Endothelial cell of umbilical vein (primary cell): ENCODE data around the gene SPIB. TPM values are rescaled to one million over a fixed set of nuclear protein-coding genes. Genes with fewer than 3 reads are reported as not detected.

Source experiments
- BruUV-seq: library from RNA; stranded (reverse); fragments of 400-500 nt; replicated peaks from 2 replicates; lab custom pipeline; 2021; lab: Mats Ljungman, UMichigan
- CTCF ChIA-PET: fragments of 300-600, 350-600 bp; sonication (Branson Sonifier 250); formaldehyde crosslinking; loops from one replicate; lab custom pipeline; 2021; ENCODE audit warnings: antibody characterized with exemption, inconsistent platforms; lab: Charles Lee
- POLR2A ChIA-PET: fragments of 300-600, 350-600 bp; sonication (Branson Sonifier 250); formaldehyde crosslinking; loops from one replicate; lab custom pipeline; 2021; ENCODE audit warnings: antibody characterized with exemption, inconsistent platforms; lab: Charles Lee
- DNase-seq: peaks from one replicate; pipeline ENCODE4 v3.0.0-alpha.2; 2011; ENCODE audit warnings: low read depth, low spot score
- FAIRE-seq: peaks from 2 replicates; lab custom pipeline; 2011; peaks lifted over from hg19 to GRCh38; lab: Jason Lieb, UNC
- H2AFZ ChIP-seq: 2 replicates; pipeline ENCODE4 v1.6.0; 2012; ENCODE audit warnings: low read depth, low read length, control low read depth, inconsistent platforms
- H3K27ac ChIP-seq: 2 replicates; pipeline ENCODE4 v1.5.1; 2011; ENCODE audit warnings: low read depth, mild to moderate bottlenecking, control low read depth, low read length, moderate library complexity; ENCODE audit not compliant: insufficient read depth
- H3K27me3 ChIP-seq, 2 experiments: 2 replicates each; pipeline versions ENCODE4 v1.6.0 to v1.6.1; 2011; ENCODE audit warnings: low read length in 2 of 2, mixed read lengths in 1 of 2; ENCODE audit not compliant: control insufficient read depth in 2 of 2, insufficient read depth in 2 of 2
- H3K36me3 ChIP-seq, 2 experiments: 2 replicates in 1 of 2; 3 replicates in 1 of 2; pipeline ENCODE4 v1.5.1; 2011; ENCODE audit warnings: low read length in 2 of 2, mild to moderate bottlenecking in 1 of 2, moderate library complexity in 1 of 2; ENCODE audit not compliant: control insufficient read depth in 2 of 2, insufficient read depth in 2 of 2; ENCODE audit errors: extremely low read depth in 1 of 2
- H3K4me1 ChIP-seq: 3 replicates; pipeline ENCODE4 v1.5.1; 2011; ENCODE audit warnings: mild to moderate bottlenecking, low read length; ENCODE audit not compliant: control insufficient read depth, insufficient read depth; ENCODE audit errors: extremely low read depth
- H3K4me2 ChIP-seq: 2 replicates; pipeline ENCODE4 v1.6.1; 2011; ENCODE audit warnings: low read length, control low read depth, mixed read lengths; ENCODE audit not compliant: insufficient read depth
- H3K4me3 ChIP-seq, 3 experiments: fragments of 200-600 bp in 1 of 3; sonication (generic), shearing (Covaris generic) in 1 of 3; replicated peaks in 1 of 3; 2 replicates each; pipeline ENCODE4 v1.5.1; 2011 to 2016; ENCODE audit warnings: control low read depth in 3 of 3, low read length in 3 of 3, mild to moderate bottlenecking in 2 of 3, inconsistent platforms in 1 of 3, low read depth in 1 of 3, moderate library complexity in 1 of 3; ENCODE audit not compliant: insufficient read depth in 1 of 3
- H3K79me2 ChIP-seq: 2 replicates; pipeline ENCODE4 v1.6.0; 2012; ENCODE audit warnings: low read length, inconsistent platforms; ENCODE audit not compliant: control insufficient read depth, insufficient read depth
- H3K9ac ChIP-seq: replicated peaks from 2 replicates; pipeline ENCODE3; 2011; ENCODE audit warnings: low read length, control low read depth; ENCODE audit not compliant: insufficient read depth; ENCODE audit errors: extremely low read depth
- H3K9me1 ChIP-seq: replicated peaks from 3 replicates; pipeline ENCODE4 v1.6.0; 2011; ENCODE audit warnings: mild to moderate bottlenecking, low read length; ENCODE audit not compliant: control insufficient read depth, insufficient read depth; ENCODE audit errors: extremely low read depth
- H3K9me3 ChIP-seq: replicated peaks from 2 replicates; pipeline ENCODE4 v1.5.1; 2012; ENCODE audit warnings: low read length, inconsistent platforms; ENCODE audit not compliant: control insufficient read depth, insufficient read depth
- H4K20me1 ChIP-seq: replicated peaks from 2 replicates; pipeline ENCODE3; 2011; ENCODE audit warnings: mild to moderate bottlenecking, low read length; ENCODE audit not compliant: control insufficient read depth, insufficient read depth; ENCODE audit errors: extremely low read depth
- CTCF ChIP-seq, 2 donors: IDR thresholded peaks; 1 replicate in 1 of 2; 2 replicates in 1 of 2; pipeline ENCODE4 v1.5.1; 2011; ENCODE audit warnings: low read length in 2 of 2, mild to moderate bottlenecking in 2 of 2, moderate library complexity in 2 of 2, control low read depth in 1 of 2, inconsistent platforms in 1 of 2, low read depth in 1 of 2; ENCODE audit not compliant: insufficient read depth in 1 of 2; ENCODE audit errors: extremely low read depth in 1 of 2
- EZH2 ChIP-seq: IDR thresholded peaks from 2 replicates; pipeline ENCODE4 v1.6.1; 2012; ENCODE audit warnings: borderline replicate concordance, low read depth, mild to moderate bottlenecking, moderate library complexity, low read length, inconsistent platforms; ENCODE audit not compliant: severe bottlenecking
- FOS ChIP-seq: IDR thresholded peaks from 2 replicates; pipeline ENCODE4 v1.6.1; 2011; ENCODE audit warnings: mild to moderate bottlenecking, low read length, moderate library complexity, borderline replicate concordance; ENCODE audit not compliant: insufficient read depth
- GATA2 ChIP-seq: IDR thresholded peaks from 2 replicates; pipeline ENCODE4 v1.7.0; 2011; ENCODE audit warnings: low read depth, mild to moderate bottlenecking, moderate library complexity, mixed read lengths, low read length; ENCODE audit not compliant: insufficient read length, insufficient read depth
- JUN ChIP-seq: IDR thresholded peaks from 2 replicates; pipeline ENCODE4 v1.6.1; 2011; ENCODE audit warnings: borderline replicate concordance, low read depth; ENCODE audit not compliant: insufficient read length, insufficient read depth
- MAX ChIP-seq: IDR thresholded peaks from 2 replicates; pipeline ENCODE4 v1.6.1; 2011; ENCODE audit not compliant: insufficient read depth, insufficient read length
- MYC ChIP-seq: IDR thresholded peaks from one replicate; pipeline ENCODE4 v1.6.1; 2011; ENCODE audit warnings: mild to moderate bottlenecking, low read depth, low read length
- POLR2A ChIP-seq: IDR thresholded peaks from 2 replicates; pipeline ENCODE4 v1.6.1; 2012; ENCODE audit warnings: low read depth, mild to moderate bottlenecking, control low read depth, low read length
- POLR2AphosphoS5 ChIP-seq: IDR thresholded peaks from 2 replicates; pipeline ENCODE4 v1.6.1; 2012; ENCODE audit warnings: low read depth, mild to moderate bottlenecking, control low read depth, low read length, moderate library complexity; ENCODE audit not compliant: insufficient read depth
- dilution Hi-C: fragments of 300-500 bp; cut with MboI; formaldehyde crosslinking; loops from one replicate; pipeline ENCODE4 v1.15.0; 2019; ENCODE audit warnings: low sequenced_read_pairs; ENCODE audit not compliant: extremely low pct_ligation_motif_present
- intact Hi-C: fragments of 100-400 bp; cut with micrococcal nuclease; formaldehyde crosslinking; loops from one replicate; pipeline ENCODE4 v1.10.0; 2022
- polyA plus RNA-seq, 4 experiments: library from polyadenylated mRNA; depleted of rRNA in 3 of 4; stranded (reverse) in 3 of 4; unstranded in 1 of 4; fragments of >200 nt; gene quantifications; 2 replicates each; pipeline versions ENCODE4 v1.2.1 to v1.2.3, GENCODE V29; 2011 to 2012; ENCODE audit warnings: missing spikeins in 1 of 4
- total RNA-seq: library from RNA; stranded (reverse); gene quantifications from 2 replicates; pipeline ENCODE4 v1.2.3, GENCODE V29; 2021

Gene SPIB
- total and polyA plus RNA-seq, 2 donors (not counting 3 experiments of a cell fraction or from before 2014, with no cell fraction given) = not detected

- CTCF ChIA-PET = interaction anchor here (0.9 kb wide), 1 partner anchor 50 kb away, joined by 3 read pairs; the partner anchor contains the start of gene KCNC3
Measured at GRCh38 chr19:50378863-50379236, 39.9 kb upstream of the SPIB start.

More at GRCh38 chr19:50378863-50379236, 39.9 kb upstream of the SPIB start:
- no peak overlapping the region for H3K27ac ChIP-seq
- H4K20me1 ChIP-seq = no peaks in the 10 kb centered on the region
- POLR2A ChIA-PET = no interaction called here
- no peak overlapping the region for H3K4me3 ChIP-seq
- no peak for DNase-seq
- no peak overlapping the region for H3K9ac ChIP-seq
- H3K4me2 ChIP-seq = no peak overlapping the region
- peaks cover 1% of the 10 kb centered on the region for H3K79me2 ChIP-seq
- no peaks in the 10 kb centered on the region for H3K27me3 ChIP-seq
- dilution Hi-C loops = no loop called here
- no peaks in the 10 kb centered on the region for H3K9me3 ChIP-seq
- peaks cover 6 to 36% of the 10 kb centered on the region in 2 experiments for H3K36me3 ChIP-seq
- H2AFZ ChIP-seq = no peak overlapping the region
- H3K4me1 ChIP-seq = peaks cover 17% of the 10 kb centered on the region
- FAIRE-seq = no peak
- BruUV-seq = no TSS peak
- intact Hi-C loops = no loop called here
- no peaks in the 10 kb centered on the region for H3K9me1 ChIP-seq
- TF ChIP-seq MAX = no peak
- TF ChIP-seq GATA2 = no peak
- no peak for TF ChIP-seq CTCF (IDR thresholded peaks at IDR 0.05; ENCODE audit: extremely low read depth in 1 of 2, insufficient read depth in 1 of 2, low read depth in 1 of 2, low read length in 2 of 2)
- TF ChIP-seq POLR2A = no peak
- no peak for TF ChIP-seq FOS
- TF ChIP-seq JUN = no peak
- no peak for TF ChIP-seq EZH2
- no peak for TF ChIP-seq MYC
- TF ChIP-seq POLR2AphosphoS5 = no peak
